T-helper 2 cell treated with Interferon-gamma antibody and Interleukin-4, amounts not matched to agents 5 μg/mL and 100 μg/mL, for 36 hours (primary cell): ENCODE results near the gene ALMS1.
"Not testable (repeated sequence)": the region's sequence is repeated elsewhere in the genome, so short reads cannot be mapped to it uniquely, and the experiment has no call there.

Experiments
- DNase-seq: peaks from one replicate; pipeline ENCODE4 v3.0.0; 2021; ENCODE audit warnings: low spot score
- H3K27ac Mint-ChIP-seq: one replicate; pipeline ENCODE4 v1.8.0; 2021; ENCODE audit warnings: mild to moderate bottlenecking, mixed read lengths
- H3K27me3 Mint-ChIP-seq: one replicate; pipeline ENCODE4 v1.8.0; 2021; ENCODE audit warnings: low read depth, mixed read lengths
- H3K36me3 Mint-ChIP-seq: one replicate; pipeline ENCODE4 v1.8.0; 2021; ENCODE audit warnings: low read depth, mixed read lengths
- H3K4me1 Mint-ChIP-seq: one replicate; pipeline ENCODE4 v1.8.0; 2021; ENCODE audit warnings: low read depth, mixed read lengths
- H3K4me3 Mint-ChIP-seq: one replicate; pipeline ENCODE4 v1.8.0; 2022; ENCODE audit warnings: mild to moderate bottlenecking, moderate library complexity, mixed read lengths
- H3K9me3 Mint-ChIP-seq: one replicate; pipeline ENCODE4 v1.8.0; 2021; ENCODE audit warnings: mixed read lengths

The ALMS1 gene

DNA sequence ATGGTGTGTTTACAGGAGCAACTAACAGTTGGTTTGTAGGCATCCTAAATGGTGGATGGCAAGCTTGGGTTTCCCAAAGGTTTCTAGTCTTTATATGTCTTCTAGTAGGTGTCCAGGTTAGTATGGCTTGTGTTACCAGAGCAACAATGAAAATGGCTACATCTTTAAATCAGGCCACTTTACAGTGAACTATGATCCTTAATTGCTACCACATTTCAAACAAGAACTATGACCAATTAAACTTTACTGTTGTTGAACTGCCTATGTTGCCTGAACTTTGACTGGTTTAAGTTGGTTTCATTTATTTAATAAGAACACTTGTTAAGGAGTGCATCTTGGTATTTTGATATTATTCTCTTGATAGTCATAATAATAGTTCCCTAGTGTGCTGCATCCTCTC is 251.3 kb downstream of the ALMS1 start:
- H3K27ac Mint-ChIP-seq, H3K4me1 Mint-ChIP-seq, DNase-seq, H3K27me3 Mint-ChIP-seq, H3K4me3 Mint-ChIP-seq, H3K36me3 Mint-ChIP-seq, H3K9me3 Mint-ChIP-seq: not testable (repeated sequence)

DNA sequence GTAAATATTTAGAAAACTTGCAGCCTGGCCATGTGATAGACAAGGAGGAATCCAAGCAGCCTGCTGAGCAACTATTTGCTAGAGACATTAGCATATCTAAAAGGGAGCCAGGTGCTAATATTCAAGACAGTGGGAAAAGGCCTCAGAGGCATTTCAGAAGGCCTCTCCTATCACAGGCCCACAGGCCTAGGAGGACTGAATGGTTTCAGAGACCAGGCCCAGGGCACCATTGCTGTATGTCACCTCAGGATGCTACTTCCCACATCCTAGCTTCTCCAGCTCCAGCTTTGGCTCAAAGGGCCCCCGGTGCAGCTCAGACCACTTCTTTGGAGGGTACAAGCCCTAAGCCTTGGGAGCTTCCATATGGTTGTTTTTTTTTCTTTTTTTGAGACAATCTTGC is 252.8 kb downstream of the ALMS1 start:
- no peak for DNase-seq
- Mint-ChIP-seq H3K9me3 (peaks cover 8% of the 10 kb centered on the region), H3K36me3 (no peaks in the 10 kb centered on the region), H3K27me3 (no peaks in the 10 kb centered on the region), H3K4me1 (no peaks in the 10 kb centered on the region), H3K4me3 (no peak overlapping the region), H3K27ac (no peak overlapping the region)

DNA sequence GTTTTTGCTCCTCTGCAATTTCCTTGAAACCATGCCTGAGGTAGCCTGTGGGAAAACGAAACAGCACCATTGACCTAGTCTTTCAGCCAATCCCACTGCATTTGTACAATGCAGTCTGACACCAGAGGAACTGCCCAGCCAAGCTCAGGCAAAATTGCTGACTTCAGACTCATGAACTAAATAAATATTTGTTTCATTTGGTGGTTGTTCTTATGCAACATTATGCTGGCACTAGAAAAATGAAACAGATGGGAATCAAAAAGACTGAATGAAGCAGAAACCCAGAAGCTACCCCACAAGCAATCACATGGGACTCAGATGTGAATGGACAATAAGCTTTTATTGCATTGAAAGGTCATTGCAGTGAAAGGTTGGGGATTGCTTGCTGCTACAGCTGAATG is 254.9 kb downstream of the ALMS1 start:
- Mint-ChIP-seq H3K9me3 (peaks cover 8% of the 10 kb centered on the region), H3K4me1 (no peaks in the 10 kb centered on the region), H3K27ac (no peak overlapping the region), H3K36me3 (no peaks in the 10 kb centered on the region), H3K4me3 (no peak overlapping the region), H3K27me3 (no peaks in the 10 kb centered on the region)
- no peak for DNase-seq

DNA sequence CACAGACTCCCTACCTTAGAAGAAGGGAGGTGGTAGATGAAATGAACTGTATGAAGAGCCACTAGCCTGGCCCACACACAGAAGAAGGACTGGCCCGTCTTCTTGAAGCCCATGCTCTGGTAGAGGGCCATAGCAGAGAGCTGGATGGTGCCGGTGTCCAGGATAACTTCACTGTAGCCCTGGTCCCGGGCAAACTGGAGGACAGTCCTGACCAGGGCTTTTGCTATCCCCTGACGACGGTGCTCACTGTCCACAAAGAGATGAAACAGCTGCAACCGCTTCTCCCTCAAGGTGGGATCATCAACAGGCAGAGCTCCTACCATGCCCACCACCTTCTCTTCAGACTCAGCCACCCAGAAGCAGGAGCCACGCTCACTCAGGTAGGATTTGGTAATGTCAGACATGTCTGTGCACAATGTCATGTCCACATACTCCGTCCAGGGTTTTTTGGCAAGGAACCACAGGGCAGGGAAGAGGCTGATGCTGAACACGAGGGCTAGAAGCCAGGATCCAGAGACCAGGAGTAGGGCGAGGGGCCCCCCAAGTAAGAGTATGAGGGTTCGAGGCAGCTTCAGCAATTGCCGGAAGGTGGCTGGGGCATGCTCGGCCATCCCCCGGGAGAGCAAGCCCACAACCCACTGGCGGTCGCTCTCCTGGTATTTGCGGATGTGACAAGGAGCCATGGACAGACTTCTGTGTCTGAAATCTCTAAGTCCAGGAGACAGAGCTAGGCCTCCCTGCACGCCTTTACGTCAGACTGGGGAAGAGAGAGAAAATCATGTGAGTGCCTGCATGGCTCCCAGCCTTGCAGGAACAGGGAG is 255.5 kb downstream of the ALMS1 start:
- DNase-seq: no peak
- H3K36me3 Mint-ChIP-seq: no peaks in the 10 kb centered on the region
- H3K9me3 Mint-ChIP-seq: peaks cover 8% of the 10 kb centered on the region
- no peak overlapping the region for H3K4me3 Mint-ChIP-seq
- no peaks in the 10 kb centered on the region for H3K4me1 Mint-ChIP-seq
- no peaks in the 10 kb centered on the region for H3K27me3 Mint-ChIP-seq
- H3K27ac Mint-ChIP-seq: no peak overlapping the region

DNA sequence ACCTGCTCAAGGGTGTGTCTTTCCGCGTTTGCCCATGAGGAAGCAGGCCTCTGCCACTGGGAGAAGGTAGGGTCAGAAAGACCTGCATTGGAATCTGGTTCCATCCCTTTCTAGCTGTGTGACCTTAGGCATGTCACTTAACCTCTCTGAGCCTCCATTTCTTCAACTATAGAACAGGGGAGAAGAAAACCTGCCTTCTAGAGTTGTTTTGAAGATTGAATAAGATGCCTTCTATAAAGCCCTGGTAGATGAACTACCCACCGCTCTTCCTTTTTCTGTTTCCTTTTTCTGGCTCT is 256.1 kb downstream of the ALMS1 start:
- no peak overlapping the region for H3K4me3 Mint-ChIP-seq
- H3K36me3 Mint-ChIP-seq: no peaks in the 10 kb centered on the region
- DNase-seq: no peak
- H3K9me3 Mint-ChIP-seq: peaks cover 8% of the 10 kb centered on the region
- no peaks in the 10 kb centered on the region for H3K27me3 Mint-ChIP-seq
- no peaks in the 10 kb centered on the region for H3K4me1 Mint-ChIP-seq
- no peak overlapping the region for H3K27ac Mint-ChIP-seq

DNA sequence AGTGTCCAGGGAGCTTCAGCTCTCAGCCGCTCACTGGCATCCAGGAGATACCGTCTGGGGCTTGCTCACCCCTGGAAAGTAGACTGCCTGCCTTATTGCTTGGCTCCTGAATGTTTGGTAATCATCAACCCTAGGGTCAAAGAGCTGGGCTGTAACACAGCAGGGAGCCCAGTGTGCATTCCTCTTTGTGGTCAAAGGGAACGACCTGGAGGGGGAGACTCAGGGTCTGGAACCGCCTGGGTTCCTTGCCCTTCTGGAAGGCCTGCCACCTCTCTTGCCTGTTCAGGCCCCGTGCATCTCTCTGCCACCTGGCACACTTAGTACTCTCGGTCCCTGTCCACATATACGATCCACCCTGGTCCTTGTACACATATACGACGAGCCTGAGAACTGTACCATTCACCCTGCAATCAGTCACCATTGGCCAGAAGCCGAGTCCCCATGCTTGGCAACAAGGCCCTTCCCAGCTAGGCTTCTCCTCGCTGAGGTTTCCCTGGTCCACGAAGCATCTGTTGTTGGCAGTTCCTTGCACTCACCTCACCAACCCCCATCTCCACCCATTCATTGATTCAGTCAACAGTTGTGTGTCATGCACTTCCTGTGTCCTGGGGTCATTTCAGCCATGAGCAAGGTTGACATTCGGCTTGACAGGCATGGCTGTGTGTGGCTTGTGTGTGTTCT is 256.8 kb downstream of the ALMS1 start, which contains the start of gene NAT8:
Gene NAT8, minus strand, starts transcription at position 85 of the 681 bp plus-strand sequence. CDS start 794 bp downstream, outside the sequence.
- H3K36me3 Mint-ChIP-seq: no peaks in the 10 kb centered on the region
- H3K9me3 Mint-ChIP-seq: peaks cover 8% of the 10 kb centered on the region
- DNase-seq: no peak
- no peaks in the 10 kb centered on the region for H3K4me1 Mint-ChIP-seq
- no peaks in the 10 kb centered on the region for H3K27me3 Mint-ChIP-seq
- H3K4me3 Mint-ChIP-seq: no peak within 1 kb of the TSS
- no peak within 1 kb of the TSS for H3K27ac Mint-ChIP-seq

DNA sequence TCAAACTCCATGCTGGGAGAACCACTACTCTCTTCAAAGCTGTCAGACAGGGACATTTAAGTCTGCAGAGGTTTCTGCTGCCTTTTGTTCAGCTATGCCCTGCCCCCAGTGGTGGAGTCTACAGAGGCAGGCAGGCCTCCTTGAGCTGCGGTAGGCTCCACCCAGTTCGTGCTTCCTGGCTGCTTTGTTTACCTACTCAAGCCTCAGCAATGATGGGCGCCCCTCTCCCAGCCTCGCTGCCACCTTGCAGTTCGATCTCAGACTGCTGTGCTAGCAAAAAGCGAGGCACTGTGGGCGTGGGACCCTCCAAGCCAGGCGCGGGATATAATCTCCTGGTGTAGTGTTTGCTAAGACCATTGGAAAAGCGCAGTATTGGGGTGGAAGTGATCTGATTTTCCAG is 262.1 kb downstream of the ALMS1 start:
- H3K9me3 Mint-ChIP-seq, H3K4me3 Mint-ChIP-seq, H3K4me1 Mint-ChIP-seq, H3K36me3 Mint-ChIP-seq, H3K27ac Mint-ChIP-seq, DNase-seq, H3K27me3 Mint-ChIP-seq: not testable (repeated sequence)

DNA sequence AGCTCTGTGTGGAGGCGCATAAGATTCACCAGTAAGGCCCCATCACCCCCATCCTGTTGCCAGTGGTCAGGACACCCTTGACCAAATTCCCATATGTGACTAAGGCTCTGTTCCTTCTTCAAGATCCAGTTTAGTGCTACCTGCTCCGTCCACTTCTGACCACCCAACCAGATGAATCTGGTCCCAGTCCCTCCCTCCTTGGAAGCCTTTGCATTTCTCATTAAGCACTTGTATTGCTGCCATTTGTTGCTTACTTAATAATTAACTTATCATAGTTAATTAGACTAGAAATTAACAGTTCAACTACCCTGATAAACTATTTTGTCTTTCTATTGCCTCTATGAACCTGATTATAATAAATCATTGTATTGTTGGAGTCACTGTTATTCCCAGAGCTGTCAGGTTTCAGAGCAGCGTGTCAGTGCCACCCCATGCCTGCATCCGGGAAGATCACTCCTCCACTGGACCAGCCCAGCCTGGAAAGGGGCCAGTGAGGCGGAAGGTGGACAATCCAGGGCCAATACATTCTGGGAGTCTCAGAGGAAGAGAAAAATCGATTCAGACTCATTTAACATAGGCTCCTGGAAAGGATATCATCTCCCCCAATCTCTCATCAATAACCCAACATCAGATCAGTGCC is 266.1 kb downstream of the ALMS1 start:
- Mint-ChIP-seq H3K27me3 (no peaks in the 10 kb centered on the region), H3K36me3 (no peaks in the 10 kb centered on the region), H3K27ac (no peak overlapping the region), H3K9me3 (no peaks in the 10 kb centered on the region), H3K4me3 (no peak overlapping the region), H3K4me1 (no peaks in the 10 kb centered on the region)
- DNase-seq: no peak

DNA sequence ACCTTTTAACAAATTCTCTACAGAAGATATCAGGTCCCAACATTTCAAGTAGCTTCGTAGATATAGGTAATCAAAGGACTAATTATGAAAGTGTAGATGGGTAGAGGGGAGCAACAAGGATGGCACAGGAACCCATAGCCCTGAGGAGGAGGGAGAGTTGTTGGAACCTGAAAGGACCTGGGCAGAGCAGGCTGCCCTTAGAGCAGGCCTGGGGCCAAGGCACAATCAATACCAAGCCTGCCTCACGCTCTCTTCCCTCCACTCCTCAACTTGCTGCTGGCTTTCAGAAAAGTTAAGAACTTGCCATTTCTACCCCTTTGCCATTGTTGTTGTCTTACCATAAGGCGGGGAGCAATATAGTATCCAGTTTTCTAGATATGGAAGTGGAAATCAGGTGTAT is 266.7 kb downstream of the ALMS1 start:
- H3K36me3 Mint-ChIP-seq: no peaks in the 10 kb centered on the region
- H3K9me3 Mint-ChIP-seq: no peaks in the 10 kb centered on the region
- H3K4me3 Mint-ChIP-seq: no peak overlapping the region
- H3K27me3 Mint-ChIP-seq: no peaks in the 10 kb centered on the region
- H3K4me1 Mint-ChIP-seq: no peaks in the 10 kb centered on the region
- no peak overlapping the region for H3K27ac Mint-ChIP-seq
- no peak for DNase-seq

DNA sequence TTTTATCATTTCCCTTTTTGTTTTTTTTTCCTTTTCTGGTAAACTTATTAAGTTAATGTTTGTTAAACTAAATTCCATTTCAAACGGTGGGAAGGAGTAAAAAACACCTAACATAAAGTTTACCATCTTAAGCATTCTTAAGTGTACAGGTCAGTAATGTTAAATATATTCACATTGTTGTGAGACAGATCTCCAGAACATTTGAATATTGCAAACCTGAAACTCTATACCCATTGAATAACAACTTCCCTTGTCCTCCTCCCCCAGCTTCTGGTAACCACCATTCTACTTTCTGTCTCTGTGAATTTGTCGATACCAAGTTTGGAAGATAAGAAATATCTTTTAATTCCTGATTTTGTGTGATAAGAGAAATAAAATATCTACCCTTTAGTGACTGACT is 268.5 kb downstream of the ALMS1 start:
- no peak overlapping the region for H3K27ac Mint-ChIP-seq
- no peaks in the 10 kb centered on the region for H3K36me3 Mint-ChIP-seq
- H3K27me3 Mint-ChIP-seq: peaks cover 1% of the 10 kb centered on the region
- H3K4me1 Mint-ChIP-seq: no peaks in the 10 kb centered on the region
- no peak overlapping the region for H3K4me3 Mint-ChIP-seq
- no peak for DNase-seq
- no peaks in the 10 kb centered on the region for H3K9me3 Mint-ChIP-seq
